PFSK-1 (cell line): ENCODE data around the gene KRTAP20-3.

Experiments used
- FOXP2 ChIP-seq: optimal IDR thresholded peaks from 2 replicates; pipeline ENCODE3; 2011; ENCODE audit warnings: borderline replicate concordance, control low read depth, inconsistent platforms; ENCODE audit not compliant: insufficient read depth; ENCODE audit errors: extremely low read length, extremely low read depth
- POLR2AphosphoS5 ChIP-seq: IDR thresholded peaks from 2 replicates; pipeline ENCODE4 v1.6.1; 2012; ENCODE audit warnings: low read depth, mild to moderate bottlenecking, control low read depth, low read length, moderate library complexity
- SIN3A ChIP-seq: IDR thresholded peaks from 2 replicates; pipeline ENCODE4 v1.6.1; 2012; ENCODE audit warnings: mild to moderate bottlenecking, low read length, moderate library complexity, borderline replicate concordance; ENCODE audit not compliant: insufficient read depth
- TAF1 ChIP-seq: IDR thresholded peaks from 2 replicates; pipeline ENCODE4 v1.6.1; 2012; ENCODE audit warnings: low read length, control low read depth, borderline replicate concordance; ENCODE audit not compliant: insufficient read depth
- TF ChIP-seq, protein P1 (sequence below), 2 experiments: IDR thresholded peaks; 2 replicates each; pipeline versions ENCODE4 v1.6.1 to v1.8.0; 2011 to 2012; ENCODE audit warnings: low read depth in 2 of 2, low read length in 2 of 2, control low read depth in 1 of 2, inconsistent platforms in 1 of 2, mild to moderate bottlenecking in 1 of 2, moderate library complexity in 1 of 2; ENCODE audit not compliant: insufficient read depth in 1 of 2

GRCh38 chr21:30646904-30647414 is 4.3 kb downstream of the KRTAP20-3 start:
- TF ChIP-seq FOXP2 (no peak), TAF1 (no peak), POLR2AphosphoS5 (no peak), SIN3A (no peak)
- TF ChIP-seq, protein P1, sequence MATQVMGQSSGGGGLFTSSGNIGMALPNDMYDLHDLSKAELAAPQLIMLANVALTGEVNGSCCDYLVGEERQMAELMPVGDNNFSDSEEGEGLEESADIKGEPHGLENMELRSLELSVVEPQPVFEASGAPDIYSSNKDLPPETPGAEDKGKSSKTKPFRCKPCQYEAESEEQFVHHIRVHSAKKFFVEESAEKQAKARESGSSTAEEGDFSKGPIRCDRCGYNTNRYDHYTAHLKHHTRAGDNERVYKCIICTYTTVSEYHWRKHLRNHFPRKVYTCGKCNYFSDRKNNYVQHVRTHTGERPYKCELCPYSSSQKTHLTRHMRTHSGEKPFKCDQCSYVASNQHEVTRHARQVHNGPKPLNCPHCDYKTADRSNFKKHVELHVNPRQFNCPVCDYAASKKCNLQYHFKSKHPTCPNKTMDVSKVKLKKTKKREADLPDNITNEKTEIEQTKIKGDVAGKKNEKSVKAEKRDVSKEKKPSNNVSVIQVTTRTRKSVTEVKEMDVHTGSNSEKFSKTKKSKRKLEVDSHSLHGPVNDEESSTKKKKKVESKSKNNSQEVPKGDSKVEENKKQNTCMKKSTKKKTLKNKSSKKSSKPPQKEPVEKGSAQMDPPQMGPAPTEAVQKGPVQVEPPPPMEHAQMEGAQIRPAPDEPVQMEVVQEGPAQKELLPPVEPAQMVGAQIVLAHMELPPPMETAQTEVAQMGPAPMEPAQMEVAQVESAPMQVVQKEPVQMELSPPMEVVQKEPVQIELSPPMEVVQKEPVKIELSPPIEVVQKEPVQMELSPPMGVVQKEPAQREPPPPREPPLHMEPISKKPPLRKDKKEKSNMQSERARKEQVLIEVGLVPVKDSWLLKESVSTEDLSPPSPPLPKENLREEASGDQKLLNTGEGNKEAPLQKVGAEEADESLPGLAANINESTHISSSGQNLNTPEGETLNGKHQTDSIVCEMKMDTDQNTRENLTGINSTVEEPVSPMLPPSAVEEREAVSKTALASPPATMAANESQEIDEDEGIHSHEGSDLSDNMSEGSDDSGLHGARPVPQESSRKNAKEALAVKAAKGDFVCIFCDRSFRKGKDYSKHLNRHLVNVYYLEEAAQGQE (IDR thresholded peaks at IDR 0.05; ENCODE audit: insufficient read depth in 1 of 2, low read depth in 2 of 2, low read length in 2 of 2), result no peak
